Activated CD4-positive, alpha-beta T cell treated with anti-CD3 and anti-CD28 coated beads, Interleukin-2, Interleukin-4, amounts not matched to agents 100 ng/mL and 50 ng/mL, durations not matched to agents 16 hours and 8 hours (primary cell): ENCODE results near the gene SULT6B1.
A peak's percentile ranks its signal among the peaks of the same experiment; 100 is the strongest.

Source experiments
- DNase-seq: peaks from one replicate; pipeline ENCODE4 v3.0.0-alpha.2; 2020; ENCODE audit warnings: low spot score

SULT6B1 gene

GRCh38 chr2:37149626-37150322 is 38.7 kb downstream of the SULT6B1 start:
- peak; percentile 49 for DNase-seq

- no peak for DNase-seq
Measured at GRCh38 chr2:37148325-37148724, 40.1 kb downstream of the SULT6B1 start.

- no peak for DNase-seq
Measured at GRCh38 chr2:37146062-37146461, 42.4 kb downstream of the SULT6B1 start.

GRCh38 chr2:37143974-37144373 is 44.5 kb downstream of the SULT6B1 start:
- DNase-seq: no peak

GRCh38 chr2:37142546-37142945 is 45.9 kb downstream of the SULT6B1 start:
- no peak for DNase-seq

- no peak for DNase-seq
Measured at GRCh38 chr2:37132914-37133313, 55.6 kb downstream of the SULT6B1 start.

- DNase-seq: no peak
Measured at GRCh38 chr2:37125416-37125815, 63.1 kb downstream of the SULT6B1 start.

GRCh38 chr2:37119157-37119556 is 69.3 kb downstream of the SULT6B1 start:
- DNase-seq: no peak
